RPMI7951 (cell line): ENCODE measurements around the gene MMADHC. TPM values are rescaled to one million over a fixed set of nuclear protein-coding genes. Genes with fewer than 3 reads are reported as not detected.
"Not testable (repeated sequence)": the region's sequence is repeated elsewhere in the genome, so short reads cannot be mapped to it uniquely, and the experiment has no call there.

Experiments
- DNase-seq: peaks from one replicate; pipeline ENCODE4 v3.0.0-alpha.2; 2012; ENCODE audit warnings: low read depth
- total RNA-seq: library from RNA; depleted of rRNA; stranded (reverse); fragments of >200 nt; shearing (Covaris generic); gene quantifications from 2 replicates; pipeline ENCODE4 v1.2.3, GENCODE V29; 2014

The MMADHC gene
- total RNA-seq, 1 experiment from 2014 or later: 391 TPM

- DNase-seq: no peak
These were observed 7.7 kb upstream of the MMADHC start for GRCh38 chr2:149595056-149595963.

- DNase-seq: no peak
These were observed 6.8 kb upstream of the MMADHC start for GRCh38 chr2:149594411-149594810.

DNA sequence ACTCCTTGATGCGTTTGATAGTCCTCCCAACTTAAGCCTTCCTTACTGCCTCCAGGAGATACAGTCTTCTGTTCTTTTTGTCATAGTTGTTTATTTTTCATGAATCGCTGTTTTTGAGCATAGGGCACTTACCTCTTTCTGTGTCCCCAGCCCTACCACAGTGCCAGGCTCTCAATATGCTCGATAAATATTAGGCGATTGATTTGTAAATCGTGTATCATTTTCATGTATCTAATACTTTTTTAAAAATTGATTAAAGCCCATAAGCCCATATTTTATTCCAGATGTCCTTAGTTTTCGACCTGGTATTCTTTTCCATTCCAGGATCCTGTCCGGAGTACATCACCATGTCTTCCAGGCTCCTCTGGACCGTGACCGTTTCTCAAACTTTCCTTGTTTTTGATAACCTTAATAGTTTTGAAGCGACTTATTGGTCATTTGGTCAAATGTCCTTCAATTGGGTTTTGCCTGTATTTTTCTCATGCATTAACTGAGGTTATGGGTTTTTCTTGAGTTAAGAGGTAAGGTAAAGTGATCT lies 444 bp upstream of the MMADHC start:
- DNase-seq: peak; percentile 27

GRCh38 chr2:149586898-149587219 lies 716 bp downstream of the MMADHC start:
- DNase-seq: no peak

GRCh38 chr2:149586063-149586462 lies 1.5 kb downstream of the MMADHC start:
- DNase-seq: no peak

- DNase-seq: no peak
These were observed 2.2 kb downstream of the MMADHC start for GRCh38 chr2:149585166-149585885.

- DNase-seq: peak; percentile 13
These were observed 7.3 kb downstream of the MMADHC start for GRCh38 chr2:149579972-149580882.

- no peak for DNase-seq
These were observed 10.3 kb downstream of the MMADHC start for GRCh38 chr2:149577269-149577668.

DNA sequence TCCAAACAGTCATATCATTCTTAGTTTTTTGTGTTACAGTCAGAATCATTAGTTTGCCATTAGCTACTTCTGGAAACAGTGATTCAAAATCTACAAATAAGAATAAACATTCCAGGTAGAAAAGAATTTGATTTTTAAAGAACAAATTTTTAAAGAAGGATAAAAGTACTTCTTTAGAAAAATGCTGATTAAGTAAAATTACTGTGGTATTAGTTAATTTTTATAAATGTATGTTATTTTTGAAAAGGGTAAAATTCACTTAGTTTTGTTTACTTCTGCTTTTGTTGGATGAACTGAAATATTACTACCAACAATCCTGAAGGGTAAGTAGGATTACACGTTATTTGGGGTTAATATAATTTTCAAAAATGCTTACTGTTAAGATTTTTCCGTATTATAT lies 11.8 kb downstream of the MMADHC start:
- DNase-seq: no peak

DNA sequence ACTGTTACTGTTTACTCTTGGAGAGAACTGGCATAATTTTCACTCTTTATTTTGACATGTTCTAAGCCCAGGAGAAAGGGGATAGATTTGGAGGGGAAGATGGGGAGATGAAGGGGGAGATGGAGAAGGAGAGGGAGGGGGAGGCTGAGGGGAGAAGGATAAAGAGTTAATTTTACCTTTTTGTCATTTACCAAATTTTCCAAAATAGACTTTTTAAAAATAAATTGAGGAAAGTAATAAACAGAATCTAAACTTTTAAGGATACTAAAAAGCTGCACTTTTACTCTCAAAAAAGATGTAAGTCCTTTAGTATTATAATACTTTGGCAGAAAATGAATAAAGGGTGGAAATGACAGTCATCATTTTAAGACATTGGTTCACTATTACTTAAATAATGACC lies 12.3 kb downstream of the MMADHC start:
- DNase-seq: no peak

DNA sequence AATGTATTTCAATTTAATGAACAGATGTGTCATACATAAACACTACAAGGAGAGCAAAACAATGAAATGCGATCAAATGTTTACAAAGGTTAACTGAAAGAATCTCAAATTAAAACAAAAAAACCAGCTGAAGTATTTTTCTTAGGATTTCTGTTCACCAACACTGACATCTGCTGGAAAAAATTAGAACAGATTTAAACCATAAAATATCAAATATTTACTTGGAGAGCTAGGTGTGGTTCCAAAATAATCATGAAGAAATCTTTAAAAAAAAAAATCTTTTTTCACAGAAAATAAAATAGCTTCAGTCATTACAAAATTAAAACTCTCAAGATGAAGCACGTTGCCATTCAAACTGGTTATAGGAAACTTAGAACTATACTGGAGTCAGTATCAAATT lies 13.8 kb downstream of the MMADHC start:
- DNase-seq: no peak

GRCh38 chr2:149572102-149572953 lies 15.2 kb downstream of the MMADHC start:
- DNase-seq: no peak

DNA sequence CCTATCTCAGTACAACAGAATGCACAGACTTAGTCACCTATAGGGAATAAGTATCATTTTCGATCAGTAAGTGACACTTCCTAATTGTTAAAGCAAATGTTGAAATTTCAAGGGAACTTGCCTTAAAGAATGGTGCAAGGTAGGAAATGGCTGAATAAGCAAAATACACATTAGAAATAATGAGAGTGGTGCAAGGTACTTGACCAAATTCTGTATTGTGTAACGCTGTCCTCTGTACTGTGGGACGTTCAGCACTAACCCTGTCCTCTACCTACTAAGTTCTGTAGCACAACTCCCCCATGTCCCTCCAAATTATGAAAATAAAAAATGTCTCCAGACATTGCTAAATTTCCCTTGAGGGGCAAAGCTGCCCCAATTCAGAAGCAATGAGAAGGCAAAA lies 19.4 kb downstream of the MMADHC start:
- no peak for DNase-seq

- DNase-seq: no peak
These were observed 20.9 kb downstream of the MMADHC start for GRCh38 chr2:149566652-149567051.

- DNase-seq: not testable (repeated sequence)
These were observed 21.9 kb downstream of the MMADHC start for GRCh38 chr2:149565625-149566024.

DNA sequence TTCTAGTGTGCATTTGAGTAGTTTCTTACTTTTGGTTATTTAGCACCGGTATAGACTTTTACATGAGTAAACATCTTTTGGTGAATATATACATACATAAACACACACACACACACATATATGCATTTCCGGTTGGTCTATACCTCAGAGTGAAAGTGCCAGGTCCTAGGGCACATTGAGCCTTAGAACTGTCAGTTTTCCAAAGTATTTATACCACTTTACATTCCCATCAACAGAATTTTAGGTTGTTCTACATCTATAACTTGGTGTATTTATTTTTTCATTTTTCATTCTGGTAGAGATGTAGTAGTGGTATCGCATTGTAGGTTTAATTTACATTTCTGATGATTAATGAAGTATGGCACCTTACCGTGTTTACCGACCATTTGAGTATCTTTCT lies 22.6 kb downstream of the MMADHC start:
- DNase-seq: no peak

GRCh38 chr2:149564097-149564496 lies 23.5 kb downstream of the MMADHC start:
- no peak for DNase-seq

DNA sequence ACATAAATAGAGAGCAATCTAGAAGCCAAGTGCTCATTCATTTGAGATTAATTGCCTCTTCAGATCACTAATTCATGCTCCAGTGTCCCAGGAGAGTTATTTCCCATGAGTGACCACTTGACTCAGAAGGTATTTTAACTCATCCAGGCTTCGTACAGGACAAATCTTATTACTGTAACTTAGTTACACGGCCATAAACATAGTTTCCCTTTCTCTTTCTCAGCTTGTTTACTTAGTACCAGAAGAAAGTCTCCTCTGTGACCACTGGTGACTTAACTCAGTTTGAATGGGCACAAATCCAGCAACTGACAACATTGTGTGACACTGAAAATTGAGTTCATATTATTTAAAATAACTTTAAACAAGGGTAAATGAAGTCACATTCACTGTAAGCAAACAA lies 25.3 kb downstream of the MMADHC start:
- peak; percentile 68 for DNase-seq

DNA sequence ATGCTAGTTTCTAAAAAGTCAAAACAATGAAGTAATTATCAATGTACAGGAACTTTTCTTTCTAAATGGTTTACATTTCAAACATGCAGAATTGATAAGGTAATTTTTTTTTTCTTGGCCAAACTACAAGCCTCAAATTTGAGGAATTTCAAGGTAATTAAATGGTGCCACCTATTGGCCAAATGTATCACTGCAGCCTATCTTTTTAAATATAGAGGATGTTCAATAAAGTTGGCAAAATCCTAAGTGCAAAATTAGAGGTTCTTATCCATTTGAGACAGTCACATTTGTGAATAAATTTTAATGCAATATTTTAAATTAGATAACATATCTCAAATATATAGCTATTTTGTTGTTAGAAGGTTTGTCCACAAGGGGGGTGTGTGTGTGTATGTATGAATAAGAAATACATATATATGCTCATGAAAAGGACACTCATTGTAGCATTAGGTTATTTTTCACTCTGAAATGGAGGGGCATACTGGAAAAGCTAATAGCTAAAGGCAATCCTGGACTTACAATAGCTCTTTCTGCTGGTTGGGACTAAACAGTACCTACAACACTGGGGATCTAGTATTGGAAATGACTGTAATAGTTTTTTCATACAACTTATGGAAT lies 26.2 kb downstream of the MMADHC start:
- peak; percentile 28 for DNase-seq

DNA sequence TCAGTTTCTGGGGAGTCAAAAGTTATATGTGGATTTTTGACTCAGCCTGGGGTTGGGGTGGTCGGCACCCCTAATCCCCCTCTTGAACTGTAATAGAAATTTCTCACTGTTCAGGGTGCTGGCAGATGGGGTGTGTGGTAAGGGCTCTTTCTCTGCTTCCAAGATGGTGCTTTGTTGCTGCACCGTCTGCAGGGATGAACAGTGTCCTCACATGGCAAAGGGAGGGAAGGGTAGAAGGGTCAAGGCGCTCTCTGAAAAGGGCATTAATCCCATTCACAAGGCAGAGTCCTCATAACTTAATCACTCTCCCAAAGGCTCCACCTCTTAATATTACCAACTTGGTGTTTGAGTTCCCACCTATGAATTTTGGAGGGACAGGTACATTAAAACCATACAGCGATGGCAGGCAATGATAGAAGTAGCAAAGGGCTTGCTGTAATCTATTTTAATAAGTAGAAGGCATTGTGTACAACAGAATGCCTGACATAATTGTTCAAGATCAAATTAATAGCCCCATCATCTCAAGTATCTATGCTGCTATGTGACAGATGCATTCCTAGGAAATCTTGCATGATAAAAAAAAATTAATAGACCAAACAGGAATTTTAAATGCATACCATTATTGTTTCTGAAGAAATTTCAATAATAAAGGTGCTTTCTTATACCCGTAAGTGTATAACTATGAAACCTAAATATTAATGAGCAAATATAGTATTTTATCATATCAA lies 28.1 kb downstream of the MMADHC start:
- DNase-seq: no peak
